Left ventricle myocardium superior (tissue), 1 donor: ENCODE data around the gene RWDD3. TPM values are rescaled to one million over a fixed set of nuclear protein-coding genes. Genes with fewer than 3 reads are reported as not detected.

Experiments
- ATAC-seq: fragments of 200-7000 bp; cut with Tn5 transposase; one replicate; pipeline ENCODE4 v1.9.1; 2020; ENCODE audit warnings: mild to moderate bottlenecking, moderate library complexity
- DNase-seq: peaks from one replicate; pipeline ENCODE4 v3.0.0-alpha.2; 2020
- intact Hi-C: fragments of 100-400 bp; cut with micrococcal nuclease; formaldehyde crosslinking; loops from one replicate; pipeline ENCODE4 v1.11.0; 2022
- total RNA-seq: library from RNA; stranded (reverse); fragmentation: NEBNext Ultra II Directional; extraction: Animal tissue kit (Norgen Biotek cat#: 25700); gene quantifications from one replicate; pipeline ENCODE4 v1.2.1, GENCODE V29; 2021
- donor health status: DM: no; HTN: yes; CAD: no; lungs with severe emphysema.

The RWDD3 gene
- total RNA-seq, 1 donor from 2014 or later = 15.9 TPM

DNA sequence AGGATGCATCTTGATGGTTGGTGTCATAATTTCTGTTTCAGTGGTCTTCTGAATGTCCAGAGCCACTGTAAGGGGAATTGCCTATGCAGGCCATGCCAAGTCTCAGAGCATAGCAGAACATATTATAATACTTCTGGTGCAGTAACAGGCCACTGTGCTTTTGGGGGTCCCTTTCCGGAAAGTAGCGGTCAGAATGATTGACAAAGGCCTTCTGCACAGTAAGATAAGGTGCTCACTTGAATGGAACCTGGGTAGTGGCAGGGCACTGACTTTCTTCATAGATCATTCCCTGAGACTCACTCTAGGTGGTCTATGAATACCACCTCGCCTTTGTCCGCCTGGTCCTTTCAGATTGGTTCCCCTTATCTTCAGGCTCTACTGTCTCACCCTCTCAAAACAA is 28.9 kb downstream of the RWDD3 start:
- intact Hi-C loops = no loop called here
- ATAC-seq = no peak

DNA sequence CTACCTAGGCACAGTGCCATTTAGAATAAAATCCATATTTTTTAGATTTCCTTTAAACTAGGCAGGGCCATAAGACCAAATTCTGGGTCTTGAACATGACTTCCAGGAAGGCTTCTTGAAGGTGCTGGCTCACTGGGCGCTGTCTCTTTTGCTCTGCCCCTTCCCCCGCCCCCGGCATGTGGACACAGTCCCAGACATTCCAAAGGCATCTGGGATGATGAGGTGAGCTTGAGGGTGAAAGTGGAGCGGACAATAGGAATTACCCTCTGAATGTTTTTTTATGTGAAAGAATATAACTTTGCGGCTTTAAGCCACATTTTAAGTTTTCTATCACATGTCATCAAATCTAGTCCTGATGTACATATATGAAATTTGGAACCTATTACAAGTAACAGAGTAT is 29.4 kb downstream of the RWDD3 start:
- intact Hi-C loops = no loop called here
- DNase-seq (no peak), ATAC-seq (no peak)

More for the DNA sequence above, 28.9 kb downstream of the RWDD3 start:
- no peak for DNase-seq

DNA sequence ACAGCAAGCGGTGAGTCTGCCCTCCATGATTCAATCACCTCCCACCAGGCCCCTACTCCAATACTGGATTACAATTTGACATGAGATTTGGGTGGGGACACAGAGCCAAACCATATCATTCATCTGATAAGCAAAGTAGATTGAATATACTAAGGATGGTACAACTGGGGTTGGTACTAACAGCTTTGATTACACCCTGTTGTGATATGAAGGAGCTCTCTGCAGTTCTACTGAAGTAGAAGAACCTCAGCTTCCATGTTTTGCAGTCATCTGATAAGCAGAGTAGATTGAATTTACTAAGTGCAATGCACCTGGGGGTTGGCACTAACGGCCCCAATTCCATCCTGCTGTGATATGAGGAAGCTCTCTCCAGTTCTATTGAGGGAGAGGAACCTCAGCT is 31.1 kb downstream of the RWDD3 start:
- ATAC-seq = no peak
- no peak for DNase-seq
- intact Hi-C loops = no loop called here

DNA sequence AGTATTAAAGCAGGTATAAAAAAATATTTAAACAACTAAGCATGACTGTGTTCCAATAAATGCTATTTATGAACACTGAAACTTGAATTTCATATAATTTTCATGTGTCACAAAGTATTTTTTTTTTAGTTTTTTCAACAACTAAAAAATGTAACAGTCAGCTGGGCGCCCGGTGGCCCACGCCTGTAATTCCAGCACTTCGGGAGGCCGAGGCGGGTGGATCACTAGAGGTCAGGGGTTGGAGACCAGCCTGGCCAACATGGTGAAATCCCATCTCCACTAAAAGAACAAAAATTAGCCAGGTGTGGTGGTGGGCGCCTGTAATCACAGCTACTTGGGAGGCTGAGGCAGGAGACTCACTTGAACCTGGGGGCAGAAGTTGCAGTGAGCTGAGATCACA is 42.4 kb downstream of the RWDD3 start:
- DNase-seq (no peak), ATAC-seq (no peak)
- intact Hi-C loops = no loop called here

DNA sequence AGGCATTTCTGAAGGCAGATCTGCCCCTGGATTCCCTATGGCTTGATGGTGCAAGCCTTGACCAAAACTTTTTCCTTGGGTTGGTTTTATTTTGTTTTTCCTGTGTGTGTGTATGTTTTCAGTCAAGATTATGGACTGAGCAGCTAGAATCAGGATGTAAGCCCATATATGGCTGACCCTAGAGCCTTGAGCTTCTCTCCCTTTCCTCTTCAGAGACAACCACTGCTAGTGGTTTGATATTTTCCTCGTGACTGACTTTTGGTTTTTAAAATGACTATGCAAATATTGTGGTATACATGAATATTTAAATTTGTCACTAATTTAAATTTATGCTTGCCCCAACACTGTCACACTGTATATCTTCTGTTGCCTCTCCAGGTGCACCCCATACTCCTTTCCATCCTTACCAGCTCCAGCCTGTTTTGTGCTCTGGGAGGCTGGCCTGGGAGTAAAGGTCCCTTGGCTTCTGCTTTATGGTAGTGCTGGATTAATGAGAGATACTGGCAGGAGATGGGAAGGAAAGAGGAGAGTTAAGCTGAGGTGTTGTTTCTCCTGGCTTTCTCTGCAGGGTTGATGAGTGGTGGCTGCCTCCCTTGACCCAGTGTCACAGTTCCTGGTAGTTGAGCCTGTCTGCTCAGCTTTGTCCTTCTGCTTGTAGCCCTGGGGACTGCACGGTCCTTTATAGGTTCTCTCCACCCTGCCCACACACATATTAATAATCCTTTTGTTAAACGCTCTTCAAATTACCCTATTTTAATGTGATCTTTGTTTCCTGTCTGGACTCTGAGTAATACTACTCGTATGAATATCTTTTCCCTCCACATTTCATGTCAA is 44.4 kb downstream of the RWDD3 start:
- DNase-seq (no peak), ATAC-seq (no peak)
- intact Hi-C loops = no loop called here

DNA sequence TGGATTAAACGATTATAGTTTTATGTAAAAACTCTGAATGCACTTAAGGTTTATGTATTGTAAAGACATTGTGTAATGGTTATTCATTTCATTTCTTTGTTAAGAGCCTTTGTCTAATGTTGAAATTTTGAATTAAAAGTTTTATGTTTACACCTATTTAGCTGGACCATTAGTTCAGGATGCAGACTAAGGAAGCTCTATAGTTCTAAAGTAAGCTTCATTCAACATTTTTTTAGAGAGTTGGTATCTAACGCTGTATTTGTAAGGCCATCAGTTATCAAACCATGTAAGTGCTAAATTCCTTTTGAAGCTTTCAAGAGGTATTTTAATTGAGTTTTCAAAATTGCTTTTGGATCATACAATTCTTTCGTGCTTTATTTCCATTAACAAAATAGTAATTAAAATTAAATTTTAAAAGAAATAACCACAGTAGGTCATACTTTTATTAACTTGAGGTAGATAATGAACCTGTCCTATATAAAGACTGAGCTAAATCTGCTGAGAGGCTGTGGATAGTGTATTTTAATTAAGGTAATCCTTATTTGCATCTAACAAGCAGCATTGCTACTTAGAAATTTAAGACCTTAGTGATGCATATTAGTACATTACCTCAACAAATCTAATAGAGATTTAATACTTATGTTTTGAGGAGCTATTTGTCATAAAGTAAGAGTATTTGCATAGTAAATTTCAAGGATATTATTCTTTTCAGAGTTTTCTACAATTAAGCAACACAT is 47.9 kb downstream of the RWDD3 start:
- ATAC-seq (no peak), DNase-seq (no peak)
- intact Hi-C loops = no loop called here

DNA sequence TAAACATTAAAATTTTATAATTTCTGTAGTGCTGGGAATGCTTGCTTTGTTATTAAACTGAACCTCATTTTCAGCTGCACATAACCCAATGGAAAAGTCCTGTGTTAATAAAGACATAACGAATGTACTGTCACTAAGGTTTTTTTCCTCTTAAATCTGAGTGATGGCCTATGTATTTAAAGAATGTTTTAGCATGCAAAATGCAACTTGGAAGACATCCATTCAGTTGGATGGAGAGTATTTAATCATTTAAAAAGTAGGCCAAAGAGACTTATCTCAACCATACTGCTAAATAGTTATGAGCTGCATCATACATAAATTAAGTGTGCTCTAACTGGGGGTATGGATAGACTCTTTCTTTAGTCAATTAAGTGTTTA is 48.5 kb downstream of the RWDD3 start:
- intact Hi-C loops = no loop called here
- ATAC-seq (no peak), DNase-seq (no peak)

DNA sequence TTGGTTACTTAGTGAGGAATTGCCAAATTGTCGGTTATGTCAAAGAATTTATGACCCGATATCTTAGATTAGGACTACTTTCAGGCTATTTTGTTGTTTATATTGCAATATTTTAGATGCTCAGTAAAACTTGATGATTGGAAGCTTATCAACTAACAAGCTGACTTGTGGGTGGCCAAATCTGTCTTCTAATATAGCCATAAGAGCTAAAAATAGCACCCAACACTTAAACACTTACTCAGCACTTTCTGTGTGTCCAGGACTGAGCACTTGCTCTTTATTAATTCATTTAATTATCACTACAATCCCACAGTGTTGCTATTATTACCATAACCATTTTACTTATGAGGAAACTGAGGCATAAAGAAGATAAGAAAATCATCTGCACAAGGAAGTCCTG is 50.4 kb downstream of the RWDD3 start:
- DNase-seq (no peak), ATAC-seq (no peak)
- intact Hi-C loops = no loop called here

DNA sequence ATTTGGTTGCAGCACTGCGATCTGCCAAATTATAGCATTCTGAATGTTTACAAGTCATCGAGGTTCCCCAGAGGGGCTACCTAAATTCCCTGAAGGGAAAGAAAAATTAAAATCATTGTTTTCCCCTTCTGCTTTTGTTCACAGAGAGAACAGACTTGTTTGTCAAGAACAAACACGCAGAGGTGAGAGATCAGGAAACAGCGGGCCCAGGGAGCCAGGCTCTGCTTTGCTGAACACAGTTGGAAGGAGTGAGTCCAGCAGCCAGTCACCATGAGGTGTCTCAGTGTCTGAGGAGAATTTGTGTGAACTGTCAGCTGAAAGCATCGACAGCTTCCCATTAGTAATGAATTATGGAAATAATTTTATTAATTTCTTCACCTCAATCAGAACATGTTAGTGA is 52.5 kb downstream of the RWDD3 start:
- intact Hi-C loops = no loop called here
- no peak for ATAC-seq

DNA sequence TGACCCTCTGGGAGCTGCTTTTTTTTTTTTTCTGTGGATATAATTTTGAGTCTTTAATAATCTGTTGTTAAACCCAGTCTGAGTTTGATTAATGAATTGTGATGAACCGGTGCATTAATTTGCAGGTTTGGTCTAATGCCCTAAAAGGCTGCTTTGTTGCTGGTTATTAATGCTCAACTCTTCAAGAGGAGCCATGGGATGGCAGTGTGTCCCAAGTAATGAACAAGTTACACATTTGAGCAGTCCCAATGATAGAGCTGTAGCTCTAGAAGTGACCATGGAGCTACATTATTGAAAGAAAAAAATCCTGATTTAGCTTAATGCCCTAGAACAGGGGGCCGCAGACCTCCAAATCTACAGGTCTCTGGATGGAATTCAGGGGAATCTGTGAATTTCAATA is 53.1 kb downstream of the RWDD3 start:
- DNase-seq (no peak), ATAC-seq (no peak)
- intact Hi-C loops = no loop called here

More for the DNA sequence above, 52.5 kb downstream of the RWDD3 start:
- DNase-seq = no peak

DNA sequence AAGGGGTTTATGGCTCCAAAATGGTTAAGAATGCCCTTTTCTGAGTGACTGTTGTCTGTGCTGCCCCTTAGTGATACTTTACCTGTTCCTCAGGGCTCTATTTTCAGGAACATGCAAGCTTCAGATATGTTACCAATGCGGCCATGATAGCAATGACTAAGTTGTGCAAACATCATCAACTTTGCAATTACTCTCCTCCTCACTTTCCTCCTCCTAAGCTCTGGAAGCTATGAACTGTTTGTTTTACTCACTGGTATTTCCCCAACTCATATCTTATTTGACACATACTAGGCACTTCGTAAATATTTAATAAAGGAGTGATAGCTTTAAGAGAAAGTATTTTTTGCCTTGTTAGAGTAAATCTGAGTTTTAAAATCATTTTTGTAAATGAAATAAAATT is 53.8 kb downstream of the RWDD3 start:
- DNase-seq (no peak), ATAC-seq (no peak)
- intact Hi-C loops = no loop called here

Other genes with a start within 250 kb of the RWDD3 start
- gene ALG14, start 161.3 kb upstream of the RWDD3 start, total RNA-seq = 1.3 TPM
- gene TLCD4, start 116.9 kb upstream of the RWDD3 start, total RNA-seq = 59.6 TPM